Stimulated activated CD8-positive, alpha-beta memory T cell treated with anti-CD3 and anti-CD28 coated beads, Interleukin-4, amount 100 ng/mL, for 24 hours (primary cell): Measurements from ENCODE around the gene IQCK.
"Not testable (repeated sequence)": the region's sequence is repeated elsewhere in the genome, so short reads cannot be mapped to it uniquely, and the experiment has no call there.

Experiments
- DNase-seq: peaks from one replicate; pipeline ENCODE4 v3.0.0-alpha.2; 2020; ENCODE audit warnings: low read depth

The IQCK gene

GRCh38 chr16:19699472-19699871 lies 18.6 kb upstream of the IQCK start:
- DNase-seq: no peak

GRCh38 chr16:19700319-19700781 lies 17.7 kb upstream of the IQCK start:
- no peak for DNase-seq

GRCh38 chr16:19701091-19701490 lies 17.0 kb upstream of the IQCK start:
- DNase-seq: no peak

- DNase-seq: no peak
Measured at GRCh38 chr16:19703172-19703889, 14.7 kb upstream of the IQCK start.

- DNase-seq: no peak
Measured at GRCh38 chr16:19704321-19705145, 13.5 kb upstream of the IQCK start.

GRCh38 chr16:19705146-19705501 lies 12.9 kb upstream of the IQCK start:
- DNase-seq: no peak

- DNase-seq: no peak
Measured at GRCh38 chr16:19705843-19706242, 12.2 kb upstream of the IQCK start.

- no peak for DNase-seq
Measured at GRCh38 chr16:19706846-19707245, 11.2 kb upstream of the IQCK start.

GRCh38 chr16:19707569-19708295 lies 10.3 kb upstream of the IQCK start:
- no peak for DNase-seq

- no peak for DNase-seq
Measured at GRCh38 chr16:19708296-19709205, 9.5 kb upstream of the IQCK start.

GRCh38 chr16:19709381-19710136 lies 8.5 kb upstream of the IQCK start:
- DNase-seq: no peak

- DNase-seq: no peak
Measured at GRCh38 chr16:19710191-19710908, 7.7 kb upstream of the IQCK start.

- no peak for DNase-seq
Measured at GRCh38 chr16:19710991-19711545, 7.0 kb upstream of the IQCK start.

- DNase-seq: no peak
Measured at GRCh38 chr16:19711643-19712042, 6.4 kb upstream of the IQCK start.

GRCh38 chr16:19712418-19713058 lies 5.5 kb upstream of the IQCK start:
- no peak for DNase-seq

GRCh38 chr16:19713697-19714096 lies 4.4 kb upstream of the IQCK start:
- no peak for DNase-seq

- no peak for DNase-seq
Measured at GRCh38 chr16:19715566-19715965, 2.5 kb upstream of the IQCK start.

GRCh38 chr16:19716183-19716582 lies 1.9 kb upstream of the IQCK start:
- DNase-seq: no peak

- not testable (repeated sequence) for DNase-seq
Measured at GRCh38 chr16:19716728-19717127, 1.3 kb upstream of the IQCK start.
